Stomach smooth muscle (tissue), 2 donors: ENCODE data around the gene MLXIP.
A peak's percentile ranks its signal among the peaks of the same experiment; 100 is the strongest.
"Not testable (repeated sequence)": the region's sequence is repeated elsewhere in the genome, so short reads cannot be mapped to it uniquely, and the experiment has no call there.

Source experiments
- H3K27ac ChIP-seq: one replicate; pipeline ENCODE4 v1.7.0; 2013; ENCODE audit warnings: mild to moderate bottlenecking, low read length, inconsistent platforms
- H3K27me3 ChIP-seq, 2 donors: one replicate each; pipeline ENCODE4 v1.7.0; 2013; ENCODE audit warnings: low read length in 2 of 2; ENCODE audit not compliant: insufficient read depth in 2 of 2, control insufficient read depth in 1 of 2
- H3K36me3 ChIP-seq, 2 donors: one replicate each; pipeline ENCODE4 v1.7.0; 2013; ENCODE audit warnings: low read length in 2 of 2; ENCODE audit not compliant: control insufficient read depth in 2 of 2, insufficient read depth in 2 of 2
- H3K4me1 ChIP-seq: one replicate; pipeline ENCODE4 v1.7.0; 2013; ENCODE audit warnings: low read length; ENCODE audit not compliant: control insufficient read depth, insufficient read depth
- H3K4me3 ChIP-seq, 2 donors: one replicate each; pipeline ENCODE4 v1.7.0; 2013; ENCODE audit warnings: low read length in 2 of 2
- H3K9ac ChIP-seq, 2 donors: one replicate each; pipeline ENCODE4 v1.7.0; 2013; ENCODE audit warnings: low read length in 2 of 2, mild to moderate bottlenecking in 1 of 2
- H3K9me3 ChIP-seq, 2 donors: one replicate each; pipeline ENCODE4 v1.7.0; 2013; ENCODE audit warnings: low read length in 2 of 2; ENCODE audit not compliant: control insufficient read depth in 2 of 2
- donor health status: healthy.
- donor health status: Pancreatic carcinoma.

MLXIP gene

GRCh38 chr12:122172262-122172939 lies 93.8 kb downstream of the MLXIP start:
- Histone ChIP-seq H3K4me1 (no peaks in the 10 kb centered on the region), H3K9ac (no peak overlapping the region), H3K36me3 (no peaks in the 10 kb centered on the region), H3K9me3 (no peaks in the 10 kb centered on the region), H3K4me3 (no peak overlapping the region), H3K27ac (no peak overlapping the region), H3K27me3 (peaks cover 0 to 5% of the 10 kb centered on the region in 2 donors)

- Histone ChIP-seq H3K27me3 (peaks cover 0 to 5% of the 10 kb centered on the region in 2 donors), H3K36me3 (no peaks in the 10 kb centered on the region), H3K9me3 (no peaks in the 10 kb centered on the region), H3K4me1 (no peaks in the 10 kb centered on the region), H3K9ac (no peak within 1 kb of the TSS), H3K4me3 (no peak within 1 kb of the TSS), H3K27ac (no peak within 1 kb of the TSS)
These were observed 95.7 kb downstream of the MLXIP start, which contains the start of gene IL31 for GRCh38 chr12:122174155-122174845. Gene IL31 (minus strand): TSS chr12:122174221. CDS start chr12:122174172, 49 bp downstream.

GRCh38 chr12:122176473-122176872 lies 97.9 kb downstream of the MLXIP start:
- H3K4me1 ChIP-seq, H3K9ac ChIP-seq, H3K4me3 ChIP-seq, H3K9me3 ChIP-seq, H3K27me3 ChIP-seq, H3K27ac ChIP-seq, H3K36me3 ChIP-seq: not testable (repeated sequence)

GRCh38 chr12:122182887-122183587 lies 104.5 kb downstream of the MLXIP start, which contains the start of gene LRRC43:
Gene LRRC43 (plus strand): TSS chr12:122183123. CDS start chr12:122183145, 22 bp downstream.
- Histone ChIP-seq H3K9me3 (no peaks in the 10 kb centered on the region), H3K4me3 (peak within 1 kb of the TSS; percentile 71 to 72), H3K36me3 (no peaks in the 10 kb centered on the region), H3K9ac (peak within 1 kb of the TSS; percentile 21 to 42), H3K27ac (no peak within 1 kb of the TSS), H3K4me1 (peaks cover 8% of the 10 kb centered on the region), H3K27me3 (no peaks in the 10 kb centered on the region)

- peaks cover 8% of the 10 kb centered on the region for H3K4me1 ChIP-seq
- H3K4me3 ChIP-seq = peak overlapping the region in 1 of 2 donors; percentile 72
- no peaks in the 10 kb centered on the region for H3K36me3 ChIP-seq
- H3K9me3 ChIP-seq = no peaks in the 10 kb centered on the region
- peak overlapping the region in 1 of 2 donors; percentile 28 for H3K9ac ChIP-seq
- no peaks in the 10 kb centered on the region for H3K27me3 ChIP-seq
- no peak overlapping the region for H3K27ac ChIP-seq
These were observed 105.0 kb downstream of the MLXIP start for GRCh38 chr12:122183588-122183940.

GRCh38 chr12:122184517-122184916 lies 106.0 kb downstream of the MLXIP start:
- H3K36me3 ChIP-seq = no peaks in the 10 kb centered on the region
- H3K4me3 ChIP-seq = no peak overlapping the region
- H3K9me3 ChIP-seq = no peaks in the 10 kb centered on the region
- no peak overlapping the region for H3K27ac ChIP-seq
- H3K27me3 ChIP-seq = no peaks in the 10 kb centered on the region
- peaks cover 8% of the 10 kb centered on the region for H3K4me1 ChIP-seq
- no peak overlapping the region for H3K9ac ChIP-seq

GRCh38 chr12:122185079-122185478 lies 106.5 kb downstream of the MLXIP start:
- Histone ChIP-seq H3K4me1 (peaks cover 8% of the 10 kb centered on the region), H3K27ac (no peak overlapping the region), H3K36me3 (no peaks in the 10 kb centered on the region), H3K9me3 (no peaks in the 10 kb centered on the region), H3K4me3 (no peak overlapping the region), H3K27me3 (no peaks in the 10 kb centered on the region), H3K9ac (no peak overlapping the region)

- Histone ChIP-seq H3K9me3 (no peaks in the 10 kb centered on the region), H3K4me1 (peaks cover 8% of the 10 kb centered on the region), H3K36me3 (no peaks in the 10 kb centered on the region), H3K27ac (no peak overlapping the region), H3K27me3 (no peaks in the 10 kb centered on the region), H3K9ac (no peak overlapping the region), H3K4me3 (no peak overlapping the region)
These were observed 107.0 kb downstream of the MLXIP start for GRCh38 chr12:122185494-122186082.

GRCh38 chr12:122187466-122187865 lies 108.9 kb downstream of the MLXIP start:
- no peaks in the 10 kb centered on the region for H3K9me3 ChIP-seq
- peaks cover 8% of the 10 kb centered on the region for H3K4me1 ChIP-seq
- H3K4me3 ChIP-seq = no peak overlapping the region
- H3K27me3 ChIP-seq = peaks cover 0 to 3% of the 10 kb centered on the region in 2 donors
- no peaks in the 10 kb centered on the region for H3K36me3 ChIP-seq
- no peak overlapping the region for H3K27ac ChIP-seq
- H3K9ac ChIP-seq = no peak overlapping the region

- Histone ChIP-seq H3K4me3 (no peak overlapping the region), H3K36me3 (no peaks in the 10 kb centered on the region), H3K9me3 (no peaks in the 10 kb centered on the region), H3K27me3 (peaks cover 0 to 3% of the 10 kb centered on the region in 2 donors), H3K27ac (no peak overlapping the region), H3K4me1 (no peaks in the 10 kb centered on the region), H3K9ac (no peak overlapping the region)
These were observed 111.3 kb downstream of the MLXIP start for GRCh38 chr12:122189626-122190475.
